ENCODE data around the gene EDEM2.
"Not testable (repeated sequence)": the region's sequence is repeated elsewhere in the genome, so short reads cannot be mapped to it uniquely, and the experiment has no call there.

EDEM2 gene

GRCh38 chr20:35085477-35086225 lies 61.5 kb downstream of the EDEM2 start:
- no peak for FAIRE-seq

- FAIRE-seq: no peak
These were observed 62.1 kb downstream of the EDEM2 start for GRCh38 chr20:35084998-35085397.

- FAIRE-seq: not testable (repeated sequence)
These were observed 66.8 kb downstream of the EDEM2 start for GRCh38 chr20:35080348-35080642.

GRCh38 chr20:35079472-35080347 lies 67.4 kb downstream of the EDEM2 start:
- FAIRE-seq: no peak

- no peak for FAIRE-seq
These were observed 69.3 kb downstream of the EDEM2 start for GRCh38 chr20:35077872-35078271.

GRCh38 chr20:35077341-35077740 lies 69.8 kb downstream of the EDEM2 start:
- FAIRE-seq: no peak

- not testable (repeated sequence) for FAIRE-seq
These were observed 75.5 kb downstream of the EDEM2 start for GRCh38 chr20:35071436-35072153.

GRCh38 chr20:35066194-35066593 lies 80.9 kb downstream of the EDEM2 start:
- FAIRE-seq: no peak

All from TTC549 (cell line).